Activated T-cell treated with anti-CD3 and anti-CD28 coated beads, Interleukin-2, amount 50 U/mL, for 1 hour (primary cell): ENCODE measurements around the gene VPS9D1.
A peak's percentile ranks its signal among the peaks of the same experiment; 100 is the strongest.

Source experiments
- DNase-seq: peaks from one replicate; pipeline ENCODE4 v3.0.0-alpha.2; 2020

Gene VPS9D1

DNA sequence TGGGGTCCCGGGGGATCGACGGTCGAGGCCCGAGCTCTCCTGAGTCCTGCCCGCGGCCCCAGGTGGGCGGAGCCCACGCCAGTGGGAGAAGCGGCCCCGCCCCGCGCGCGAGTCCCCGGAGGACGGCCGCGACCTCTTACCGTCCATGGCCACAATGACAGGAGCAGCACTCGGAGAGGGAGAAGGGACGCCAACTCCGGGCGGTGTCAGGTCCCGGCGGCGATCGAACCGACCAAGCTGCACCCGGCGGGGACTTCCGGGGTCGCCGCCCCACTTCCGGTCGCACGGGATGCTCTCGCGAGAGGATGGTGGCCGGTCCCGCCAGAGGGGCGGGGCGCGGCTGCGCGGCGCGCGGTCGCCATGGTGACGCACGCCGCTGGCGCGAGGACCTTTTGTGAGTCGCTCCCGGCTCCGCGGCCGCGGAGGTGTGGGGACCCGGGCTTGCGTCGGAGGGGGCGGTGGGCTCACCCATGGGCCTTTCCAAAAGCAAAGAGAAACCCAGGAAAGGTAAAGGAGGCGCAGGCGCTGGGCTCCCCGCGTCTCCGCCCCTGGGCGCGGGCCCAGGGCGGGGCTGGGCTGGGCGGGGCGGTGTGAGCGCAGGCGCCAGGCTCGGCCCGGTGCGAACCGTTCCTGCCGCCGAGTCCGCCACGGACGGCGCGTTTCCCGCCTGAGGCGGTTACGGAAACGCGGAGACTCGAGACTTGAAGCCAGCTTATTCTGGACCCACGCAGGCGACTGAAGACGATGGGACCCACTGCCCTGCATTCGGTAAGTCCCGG lies 63.1 kb downstream of the VPS9D1 start, which contains the start of the genes CHMP1A and SPATA33:
TSS of gene CHMP1A (minus strand) at position 267 of the 779 bp plus-strand sequence. CDS start at position 147, 120 bp downstream.
TSS of gene SPATA33 (plus strand) at position 395 of the 779 bp plus-strand sequence. CDS start at position 471, 76 bp downstream.
- DNase-seq: peak; percentile 96
